Peyer's patch (tissue), 4 donors: ENCODE measurements around the gene GLB1L3.

Experiments
- CTCF ChIP-seq, 6 experiments: fragments of 450-650 bp in 4 of 6; fragments of 200-600 bp in 2 of 6; sonication (generic) in 1 of 6; IDR thresholded peaks; one replicate each; pipeline ENCODE4 v1.5.1; 2017 to 2019; ENCODE audit warnings: antibody characterized with exemption in 6 of 6, mild to moderate bottlenecking in 3 of 6, moderate library complexity in 1 of 6
- POLR2A ChIP-seq, 2 donors: fragments of 450-650 bp; IDR thresholded peaks; one replicate each; pipeline ENCODE4 v1.5.1; 2017; ENCODE audit warnings: antibody characterized with exemption in 2 of 2, mild to moderate bottlenecking in 2 of 2, moderate library complexity in 2 of 2

DNA sequence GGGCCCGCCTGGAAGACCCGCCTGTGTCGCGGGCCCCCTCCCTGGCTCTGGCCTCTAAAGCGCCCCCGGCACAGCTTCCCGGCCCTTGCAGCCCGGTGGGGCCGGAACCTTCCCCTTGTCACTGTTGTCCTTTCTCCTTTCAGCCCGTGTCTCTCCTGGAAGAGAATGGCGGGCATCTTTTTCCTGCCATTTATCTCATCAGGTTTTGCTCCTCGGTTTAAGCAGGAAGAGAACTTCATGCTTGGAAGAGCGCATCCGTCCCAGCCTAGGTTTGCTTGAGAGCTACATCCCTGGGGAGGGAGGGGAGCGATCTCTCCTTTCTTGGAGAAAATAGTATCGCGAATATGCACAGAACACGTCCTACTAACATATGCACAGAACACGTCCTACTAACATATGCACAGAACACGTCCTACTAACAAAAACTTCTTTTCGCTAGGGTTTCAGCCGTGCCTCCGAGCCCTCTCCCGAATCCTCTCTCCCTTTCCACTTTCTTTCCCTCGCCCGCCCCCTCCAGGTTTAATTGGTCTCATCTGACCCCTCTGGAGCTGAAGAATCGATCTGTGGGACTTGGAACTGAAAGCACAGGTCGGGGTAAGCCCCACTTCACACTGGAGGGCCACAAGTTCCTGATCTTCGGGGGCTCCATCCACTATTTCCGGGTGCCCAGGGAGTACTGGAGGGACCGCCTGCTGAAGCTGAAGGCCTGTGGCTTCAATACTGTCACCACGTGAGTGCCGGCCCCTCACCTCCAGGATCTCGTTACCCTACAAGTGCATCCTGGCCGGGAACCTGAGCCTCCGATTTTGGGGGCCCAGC, 1.2 kb downstream of the GLB1L3 start:
- TF ChIP-seq CTCF (IDR thresholded peaks at IDR 0.05) (no peak), POLR2A (IDR thresholded peaks at IDR 0.05) (no peak)
